GM13976 (cell line): ENCODE data around the gene SCGB1C2.

Source experiments
- DNase-seq: peaks from one replicate; pipeline ENCODE4 v3.0.0; 2012; ENCODE audit warnings: low spot score
- in situ Hi-C: fragments of 300-500 bp; cut with MboI; formaldehyde crosslinking; loops from one replicate; pipeline ENCODE4 v1.12.0; 2022; ENCODE audit warnings: low sequenced_read_pairs, mixed read lengths, inconsistent platforms; ENCODE audit not compliant: unreplicated experiment
- TF ChIP-seq, protein P1 (sequence below): IDR thresholded peaks from 2 replicates; pipeline ENCODE4 v1.5.1; 2012; ENCODE audit warnings: borderline replicate concordance, mild to moderate bottlenecking; ENCODE audit not compliant: insufficient read depth; ENCODE audit errors: extremely low read depth, missing control alignments, control extremely low read depth

The SCGB1C2 gene

DNA sequence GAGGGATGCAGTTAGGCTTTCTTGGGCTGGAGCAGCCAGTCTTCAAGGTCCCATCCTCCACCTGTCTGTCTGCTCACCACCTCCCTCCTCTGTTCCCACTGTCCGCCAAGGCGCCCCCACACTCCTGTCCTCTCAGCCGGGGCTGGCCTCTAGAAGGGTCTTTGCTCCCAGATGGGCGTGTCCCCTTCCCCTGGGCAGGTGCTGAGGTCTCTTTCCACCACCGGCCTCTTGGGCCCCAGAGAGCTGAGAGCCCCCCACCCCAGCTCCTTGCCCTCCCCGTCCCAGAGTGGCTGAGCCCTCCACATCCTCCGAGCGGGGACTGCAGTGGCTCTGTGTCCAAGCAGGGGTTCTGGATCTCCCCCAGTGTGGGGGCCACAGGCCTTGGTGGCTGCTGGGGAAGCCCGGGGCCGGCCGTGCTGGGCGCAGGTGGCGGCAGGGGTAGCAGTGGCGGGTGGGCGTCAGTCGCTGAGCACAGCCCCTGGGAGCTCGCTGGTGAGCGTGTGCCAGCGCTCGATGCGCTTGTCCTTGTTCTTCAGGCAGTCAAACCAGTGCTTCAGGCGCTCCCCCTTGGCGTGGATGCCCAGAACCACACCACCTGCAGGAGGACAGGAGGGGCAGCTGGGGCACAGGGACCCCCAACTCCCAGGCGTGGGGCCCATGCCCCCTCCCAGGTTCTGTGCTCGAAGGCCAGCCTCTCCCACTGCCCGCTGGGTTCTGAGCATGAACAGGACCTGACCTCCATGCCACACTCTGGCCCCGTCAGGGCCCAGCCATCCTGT is 9.8 kb downstream of the SCGB1C2 start:
- TF ChIP-seq, protein P1, sequence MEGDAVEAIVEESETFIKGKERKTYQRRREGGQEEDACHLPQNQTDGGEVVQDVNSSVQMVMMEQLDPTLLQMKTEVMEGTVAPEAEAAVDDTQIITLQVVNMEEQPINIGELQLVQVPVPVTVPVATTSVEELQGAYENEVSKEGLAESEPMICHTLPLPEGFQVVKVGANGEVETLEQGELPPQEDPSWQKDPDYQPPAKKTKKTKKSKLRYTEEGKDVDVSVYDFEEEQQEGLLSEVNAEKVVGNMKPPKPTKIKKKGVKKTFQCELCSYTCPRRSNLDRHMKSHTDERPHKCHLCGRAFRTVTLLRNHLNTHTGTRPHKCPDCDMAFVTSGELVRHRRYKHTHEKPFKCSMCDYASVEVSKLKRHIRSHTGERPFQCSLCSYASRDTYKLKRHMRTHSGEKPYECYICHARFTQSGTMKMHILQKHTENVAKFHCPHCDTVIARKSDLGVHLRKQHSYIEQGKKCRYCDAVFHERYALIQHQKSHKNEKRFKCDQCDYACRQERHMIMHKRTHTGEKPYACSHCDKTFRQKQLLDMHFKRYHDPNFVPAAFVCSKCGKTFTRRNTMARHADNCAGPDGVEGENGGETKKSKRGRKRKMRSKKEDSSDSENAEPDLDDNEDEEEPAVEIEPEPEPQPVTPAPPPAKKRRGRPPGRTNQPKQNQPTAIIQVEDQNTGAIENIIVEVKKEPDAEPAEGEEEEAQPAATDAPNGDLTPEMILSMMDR: no peak
- no peak for DNase-seq
- in situ Hi-C loops: no loop called here

DNA sequence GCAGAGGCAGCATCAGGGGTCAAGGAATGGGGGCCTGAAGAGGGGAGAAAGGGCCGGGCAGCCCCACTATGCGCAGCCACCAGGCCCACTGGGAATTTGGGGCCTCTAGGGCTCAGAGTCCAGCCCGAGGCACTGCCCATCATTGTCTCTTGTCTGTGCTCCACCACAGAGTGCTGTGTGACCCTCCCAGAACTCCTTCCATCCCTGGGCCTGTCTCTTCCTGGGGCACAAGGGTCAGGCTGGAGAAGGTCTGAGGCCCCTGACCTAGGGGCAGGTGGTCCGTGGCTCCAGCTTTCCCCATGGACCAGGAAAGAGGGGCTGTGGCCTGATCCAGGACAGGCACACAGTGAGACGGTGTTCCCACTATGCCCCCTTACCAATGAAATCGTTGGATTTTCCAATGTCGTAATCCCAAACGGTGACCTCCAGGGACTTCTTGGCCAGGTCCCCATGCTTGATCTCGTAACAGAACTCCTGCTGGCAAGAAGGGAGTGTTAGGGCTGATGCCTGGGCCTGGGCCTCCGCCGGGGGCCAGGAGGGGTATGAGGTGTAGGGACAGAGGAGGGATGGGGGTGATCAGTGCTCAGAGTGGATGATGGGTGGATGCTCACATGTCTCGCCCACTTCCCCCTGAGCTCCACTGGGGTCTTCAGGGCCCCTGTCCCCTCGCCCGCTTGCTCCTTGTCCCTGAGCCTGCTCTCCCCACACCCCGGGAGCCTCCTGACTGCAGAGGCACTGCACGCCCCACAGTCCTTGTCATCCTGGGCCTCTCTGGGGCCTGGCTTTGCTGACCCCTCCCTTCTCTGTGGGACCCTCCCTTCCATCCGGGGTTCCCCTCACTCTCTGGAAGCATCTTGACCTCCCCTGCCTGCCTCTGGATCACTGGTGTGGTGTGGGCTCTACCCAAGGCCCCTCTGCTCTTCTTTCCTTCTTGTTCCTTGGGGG is 10.7 kb downstream of the SCGB1C2 start:
- no peak for DNase-seq
- in situ Hi-C loops: no loop called here
- TF ChIP-seq, protein P1: no peak

DNA sequence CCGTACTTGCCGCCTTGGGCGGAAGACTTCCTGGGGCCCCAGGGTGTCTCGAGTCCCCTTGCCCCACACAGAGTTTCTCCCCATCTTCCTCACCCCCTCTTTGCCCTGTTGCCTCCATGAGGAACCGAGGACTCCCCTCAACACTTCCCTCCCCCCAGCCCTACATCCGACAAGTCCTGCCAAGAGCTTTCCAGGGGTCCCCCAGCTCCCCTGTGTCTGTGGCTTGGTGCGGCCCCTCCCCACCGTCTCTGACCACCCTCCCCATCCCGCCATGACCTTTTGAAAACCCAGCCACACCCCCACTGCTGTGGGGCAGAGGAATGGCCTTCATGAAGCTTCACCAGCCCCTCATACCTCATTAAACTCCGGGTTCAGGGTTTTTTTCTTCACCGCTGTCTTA is 11.4 kb downstream of the SCGB1C2 start:
- in situ Hi-C loops: no loop called here

DNA sequence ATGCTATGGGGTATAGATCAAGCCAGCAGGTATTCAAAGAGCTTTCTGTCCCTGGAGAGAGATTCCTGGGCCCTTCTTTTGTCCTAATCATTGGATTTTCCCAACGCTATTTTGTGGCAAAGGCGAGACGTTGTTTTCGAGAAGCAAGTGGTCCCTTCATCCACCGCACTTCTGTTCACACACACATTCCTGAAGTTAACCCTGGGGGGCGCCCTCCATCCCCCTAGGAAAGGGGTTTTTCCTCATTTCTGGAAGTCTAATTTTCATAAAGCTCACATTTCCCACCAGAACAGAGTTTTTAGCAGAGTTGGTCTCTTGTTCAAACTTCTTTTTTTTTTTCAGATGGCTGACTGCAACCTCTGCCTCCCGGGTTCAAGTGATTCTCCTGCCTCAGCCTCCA is 11.9 kb downstream of the SCGB1C2 start:
- in situ Hi-C loops: no loop called here
- TF ChIP-seq, protein P1: no peak
- DNase-seq: no peak

More for the DNA sequence above, 11.4 kb downstream of the SCGB1C2 start:
- TF ChIP-seq, protein P1: no peak
- DNase-seq: no peak

DNA sequence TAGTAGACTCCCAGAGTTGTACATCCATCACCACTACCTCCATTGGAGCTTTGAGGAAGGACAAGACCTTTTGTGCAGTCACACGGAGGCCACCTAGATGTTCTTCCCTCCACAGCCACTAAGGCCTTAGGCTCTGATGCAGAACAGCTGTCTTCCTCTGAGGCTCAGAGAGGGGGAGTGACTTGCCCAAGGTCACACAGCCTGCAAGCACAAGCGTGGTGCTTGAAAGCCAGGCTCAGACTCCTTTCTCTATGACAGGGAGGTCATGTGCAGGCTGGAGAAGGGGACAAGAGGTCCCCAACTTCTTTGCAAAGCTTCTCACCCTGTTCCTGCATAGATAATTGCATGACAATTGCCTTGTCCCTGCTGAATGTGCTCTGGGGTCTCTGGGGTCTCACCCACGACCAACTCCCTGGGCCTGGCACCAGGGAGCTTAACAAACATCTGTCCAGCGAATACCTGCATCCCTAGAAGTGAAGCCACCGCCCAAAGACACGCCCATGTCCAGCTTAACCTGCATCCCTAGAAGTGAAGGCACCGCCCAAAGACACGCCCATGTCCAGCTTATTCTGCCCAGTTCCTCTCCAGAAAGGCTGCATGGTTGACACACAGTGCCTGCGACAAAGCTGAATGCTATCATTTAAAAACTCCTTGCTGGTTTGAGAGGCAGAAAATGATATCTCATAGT is 12.7 kb downstream of the SCGB1C2 start:
- in situ Hi-C loops: no loop called here
- DNase-seq: no peak
- TF ChIP-seq, protein P1: no peak

DNA sequence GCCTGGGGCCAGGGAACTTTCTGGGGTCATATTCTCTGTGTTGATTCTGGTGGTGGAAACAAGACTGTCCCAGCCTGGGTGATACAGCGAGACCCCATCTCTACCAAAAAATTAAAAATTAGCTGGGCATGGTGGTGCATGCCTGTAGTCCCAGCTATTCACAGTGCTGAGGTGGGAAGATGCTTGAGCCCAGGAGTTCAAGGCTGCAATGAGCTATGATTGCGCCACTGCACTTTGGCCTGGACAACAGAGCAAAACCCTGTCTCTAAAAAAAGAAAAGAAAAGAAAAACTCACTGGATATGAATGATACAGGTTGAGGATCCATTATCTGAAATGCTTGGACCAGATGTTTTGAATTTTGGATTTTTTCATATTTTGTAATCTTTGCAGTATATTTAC is 13.6 kb downstream of the SCGB1C2 start:
- in situ Hi-C loops: no loop called here
- no peak for DNase-seq
- TF ChIP-seq, protein P1: no peak
